SHP77 treated with DMSO at 0.1 percent for 48 hours (cell line): ENCODE results near the gene IARS2.
"Not testable (repeated sequence)": the region's sequence is repeated elsewhere in the genome, so short reads cannot be mapped to it uniquely, and the experiment has no call there.

ENCODE experiments used
- DNase-seq: peaks from one replicate; lab custom pipeline; 2025; lab: John Stamatoyannopoulos, UW

The IARS2 gene

DNA sequence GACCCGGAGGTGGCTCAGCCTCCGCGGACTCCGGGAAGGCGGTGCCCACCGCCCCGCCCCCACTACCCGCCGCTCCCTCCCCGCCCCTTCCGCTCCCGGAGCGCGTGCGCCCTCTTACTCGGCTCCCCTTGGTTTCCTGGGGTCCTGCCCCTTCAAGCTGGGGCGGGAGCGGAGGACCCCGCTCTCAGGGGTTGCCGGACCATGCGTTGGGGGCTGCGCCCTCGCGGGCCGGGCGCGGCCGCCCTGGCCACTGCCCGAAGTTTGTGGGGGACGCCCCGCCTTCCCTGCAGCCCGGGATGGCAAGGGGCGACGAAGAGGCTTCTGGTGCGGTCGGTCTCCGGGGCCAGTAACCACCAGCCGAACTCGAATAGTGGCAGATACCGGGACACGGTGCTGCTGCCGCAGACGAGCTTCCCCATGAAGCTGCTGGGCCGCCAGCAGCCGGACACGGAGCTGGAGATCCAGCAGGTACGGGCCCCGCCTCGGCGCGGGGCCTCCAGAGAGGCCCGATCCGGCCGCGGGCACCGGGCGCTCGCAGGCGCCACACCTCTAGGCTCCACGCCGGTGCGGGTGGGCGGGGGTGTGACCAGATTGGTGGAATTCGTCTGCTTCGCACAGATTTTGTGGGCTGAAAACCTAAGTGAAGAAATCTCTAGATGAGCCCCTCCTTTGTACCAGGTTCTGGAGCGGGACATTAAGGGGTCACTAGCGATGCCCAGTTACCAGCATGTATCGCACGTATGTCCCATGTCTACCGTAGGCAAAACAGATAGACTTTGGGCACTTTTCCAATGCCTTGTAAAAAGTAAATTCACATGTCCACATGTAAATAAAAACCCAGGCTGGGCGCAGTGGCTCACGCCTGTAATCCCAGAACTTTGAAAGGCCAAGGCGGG lies at the start of gene IARS2:
TSS of gene IARS2 (plus strand) at position 117 of the 896 bp plus-strand sequence. CDS start at position 202, 85 bp downstream.
- no peak for DNase-seq

DNA sequence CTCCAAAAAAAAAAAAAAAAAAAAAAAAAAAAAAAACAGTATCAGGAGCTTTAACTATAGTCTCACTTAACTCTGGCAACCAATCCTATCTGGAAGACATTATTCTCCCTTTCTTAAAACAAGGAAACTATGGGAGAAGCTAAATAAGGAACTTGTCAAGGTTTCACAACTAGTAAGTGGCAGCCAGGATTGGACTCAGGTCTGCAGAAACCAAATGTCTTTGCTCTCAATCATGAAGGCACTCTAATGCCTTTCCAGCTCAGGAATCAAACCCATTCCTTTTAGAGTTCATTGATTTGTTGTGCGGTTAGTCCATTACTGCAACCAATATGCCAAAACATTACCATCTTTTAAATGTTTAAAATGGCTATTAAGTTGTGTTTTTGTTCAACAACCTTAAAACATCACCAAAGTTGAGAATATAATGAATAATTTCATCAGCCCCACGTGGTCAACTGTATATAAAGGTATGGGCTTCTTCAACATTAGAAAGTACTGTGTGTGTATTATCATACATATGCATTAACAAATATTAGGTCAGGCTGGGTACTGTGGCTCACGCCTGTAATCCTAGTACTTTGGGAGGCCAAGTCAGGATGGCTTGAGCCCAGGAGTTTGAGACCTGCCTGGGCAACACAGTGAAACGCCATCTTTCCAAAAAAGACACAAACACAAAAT lies 49.1 kb upstream of the IARS2 start:
- DNase-seq: no peak

DNA sequence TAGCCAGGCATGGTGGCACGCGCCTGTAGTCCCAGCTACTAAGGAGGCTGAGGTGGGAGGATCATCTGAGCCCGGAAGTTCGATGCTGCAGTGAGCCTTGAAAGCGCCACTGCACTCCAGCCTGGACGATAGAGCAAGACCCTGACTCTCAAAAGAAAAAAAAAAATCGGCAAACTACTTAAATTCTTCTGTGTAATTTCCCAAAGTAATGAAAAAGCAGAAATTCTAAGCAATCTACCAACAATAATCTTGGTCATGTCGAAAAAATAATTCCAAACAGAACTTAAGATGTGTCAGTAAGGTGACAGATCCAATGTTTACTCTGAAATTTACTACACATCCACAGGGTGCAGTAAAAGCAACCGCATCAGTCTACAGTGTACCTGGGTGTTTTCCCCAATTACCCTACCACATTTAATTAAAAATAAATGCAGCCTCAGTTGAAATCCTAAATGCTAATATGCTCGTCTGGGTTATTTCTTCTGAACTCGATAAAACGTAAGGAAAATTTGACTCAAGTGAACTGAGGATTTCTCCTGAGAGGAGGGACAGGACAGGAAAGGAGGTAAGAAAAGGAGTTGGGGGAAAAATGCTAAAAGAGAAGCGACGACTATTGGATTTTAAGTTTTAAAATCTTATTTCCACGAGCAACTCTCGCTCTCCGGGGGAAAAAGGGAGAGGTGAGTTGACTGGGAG lies 48.4 kb upstream of the IARS2 start:
- no peak for DNase-seq

GRCh38 chr1:220046052-220046930 lies 47.6 kb upstream of the IARS2 start, which contains the start of gene EPRS1:
EPRS1 (minus strand) TSS chr1:220046505; CDS start chr1:220046388, 117 bp downstream.
- peak; percentile 94 for DNase-seq

DNA sequence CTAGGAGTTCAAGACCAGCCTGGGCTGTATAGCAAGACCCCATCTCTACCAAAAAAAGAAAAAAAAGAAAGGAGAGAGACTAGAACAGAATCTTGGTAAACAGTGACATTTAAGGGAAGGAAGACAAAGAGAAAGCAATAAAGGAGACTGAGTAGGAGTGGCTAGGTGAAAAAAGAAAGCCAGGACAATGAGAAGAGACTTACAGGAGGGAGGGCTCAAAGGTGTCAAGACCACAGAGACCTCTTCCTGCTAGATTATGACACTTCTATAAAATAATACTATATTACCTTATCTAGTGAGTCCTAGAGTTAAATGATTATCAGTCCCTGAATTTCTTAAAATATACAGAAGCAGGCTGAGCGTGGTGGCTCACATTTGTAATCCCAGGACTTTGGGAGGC lies 37.6 kb upstream of the IARS2 start:
- no peak for DNase-seq

GRCh38 chr1:220060876-220061275 lies 33.1 kb upstream of the IARS2 start:
- DNase-seq: no peak

DNA sequence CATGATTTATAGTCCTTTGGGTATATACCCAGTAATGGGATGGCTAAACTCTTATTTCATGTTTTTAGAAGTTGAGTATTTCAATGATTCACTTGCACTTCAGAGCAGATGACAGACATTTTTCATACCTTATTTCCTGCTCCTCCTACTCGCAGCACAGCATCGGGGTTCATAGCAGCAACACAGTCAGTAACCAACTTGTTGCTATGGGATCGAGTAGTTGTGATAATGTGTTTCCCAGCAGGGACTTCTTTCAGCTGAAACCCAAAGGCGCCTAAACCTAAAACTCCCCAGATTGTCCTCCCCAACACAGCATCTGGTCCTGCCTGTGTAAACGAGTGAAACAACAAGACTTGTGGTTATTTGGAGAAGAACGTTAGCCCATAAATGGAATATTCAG lies 31.3 kb upstream of the IARS2 start:
- DNase-seq: no peak

DNA sequence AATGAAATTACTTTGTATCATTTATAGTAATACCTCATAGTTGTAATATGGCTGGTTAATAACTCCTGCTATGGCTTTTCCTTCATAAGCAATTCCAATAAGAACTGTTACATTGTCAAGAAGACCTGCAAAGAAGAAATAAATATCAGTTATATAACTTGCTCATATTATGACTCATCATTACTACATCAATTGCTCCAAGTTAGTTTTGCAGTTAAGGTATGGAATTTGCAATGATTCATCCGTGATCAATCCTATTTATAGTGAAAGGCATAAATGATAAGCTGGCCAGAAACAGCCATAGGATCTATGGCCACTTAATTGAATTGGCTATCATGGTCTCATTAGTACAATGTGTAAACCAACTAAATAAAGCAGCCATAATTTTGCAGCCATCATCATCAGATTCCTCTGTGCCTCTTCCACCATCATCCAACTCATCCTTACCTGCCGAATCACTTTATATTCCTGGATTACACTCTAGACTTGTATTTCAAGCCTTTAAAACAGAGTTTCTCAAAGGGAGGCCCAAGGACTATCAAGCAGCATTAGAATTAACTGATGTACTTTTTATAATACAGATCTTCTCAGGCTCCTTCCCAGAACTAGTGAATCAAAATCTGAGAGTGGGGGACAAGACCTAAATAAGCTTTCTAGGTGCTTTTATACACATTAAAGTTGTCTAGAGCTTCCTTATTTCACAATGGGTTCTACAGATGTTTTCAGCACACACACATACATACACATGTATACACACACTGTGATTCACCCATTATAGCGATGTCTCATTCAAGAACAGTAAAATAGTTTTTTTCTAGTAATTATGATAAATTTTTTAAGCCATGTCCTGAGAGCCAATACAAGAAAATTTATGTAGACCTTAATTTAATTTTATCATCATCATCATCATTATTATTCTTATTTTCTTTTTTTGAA lies 26.4 kb upstream of the IARS2 start:
- no peak for DNase-seq

- DNase-seq: no peak
Observed at GRCh38 chr1:220076861-220077762, 16.8 kb upstream of the IARS2 start.

- no peak for DNase-seq
Observed at GRCh38 chr1:220077887-220078286, 16.0 kb upstream of the IARS2 start.

DNA sequence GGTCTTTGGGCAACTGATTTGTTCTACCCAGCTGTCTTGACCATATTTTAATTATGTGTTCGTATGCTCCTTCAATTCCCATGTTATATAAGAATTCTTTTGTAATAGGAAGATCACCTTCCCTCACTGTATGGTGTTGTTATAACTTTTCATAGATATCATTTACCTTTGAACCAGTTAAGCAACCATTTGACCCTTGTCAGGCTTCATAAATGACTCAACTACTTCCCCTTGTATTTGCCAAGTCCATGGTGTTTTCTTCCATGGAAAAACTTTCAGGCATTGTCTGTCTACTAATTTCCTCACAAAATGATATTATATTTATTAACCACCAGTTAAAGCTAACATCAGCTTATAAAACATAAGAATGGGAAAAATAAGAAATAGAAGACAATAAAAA lies 9.5 kb upstream of the IARS2 start:
- no peak for DNase-seq

- not testable (repeated sequence) for DNase-seq
Observed at GRCh38 chr1:220086261-220086686, 7.7 kb upstream of the IARS2 start.

DNA sequence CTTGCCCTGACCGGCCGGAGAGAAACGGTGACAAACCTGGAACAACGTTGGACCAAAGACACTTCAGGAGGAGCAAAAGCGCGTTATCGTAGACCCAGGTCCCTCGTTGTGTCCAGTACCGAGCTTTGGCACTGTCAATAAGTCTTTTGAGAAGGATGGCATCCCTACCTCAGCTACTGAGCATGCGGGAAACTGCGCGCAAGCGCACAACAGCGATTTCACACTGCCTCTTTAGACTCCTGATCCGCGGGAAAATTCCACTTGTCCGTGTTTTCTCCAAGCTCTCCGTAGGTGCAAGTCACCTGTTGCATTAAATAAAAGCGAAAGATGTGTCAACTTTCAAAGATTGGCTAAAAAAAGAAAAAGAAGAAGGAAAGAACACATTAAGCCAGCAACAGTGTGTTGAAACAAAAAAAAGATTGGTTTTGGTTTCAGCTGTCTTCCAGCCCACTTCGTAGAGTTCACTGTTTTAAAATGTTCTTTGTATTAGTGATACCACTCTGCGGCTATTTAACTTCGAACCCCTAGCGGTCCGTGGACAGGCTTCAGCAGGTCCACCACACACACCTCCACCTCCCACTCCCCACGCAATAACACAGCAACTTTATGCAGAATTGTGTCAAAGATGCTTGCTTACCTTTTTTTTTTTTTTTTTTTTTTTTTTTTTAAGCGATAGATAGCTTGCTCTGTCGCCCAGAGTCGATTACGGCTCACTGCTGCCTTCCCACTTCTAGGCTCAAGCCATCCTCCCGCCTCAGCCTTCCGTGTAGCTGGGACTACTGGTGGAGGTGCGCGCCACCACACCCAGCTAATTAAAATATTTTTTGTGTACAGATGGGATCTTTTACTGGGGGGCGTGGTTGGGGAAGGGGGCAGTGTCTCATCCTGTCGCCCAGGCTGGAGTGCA lies 4.0 kb upstream of the IARS2 start, which contains the start of gene BPNT1:
TSS of gene BPNT1 (minus strand) at position 139 of the 907 bp plus-strand sequence. CDS start 9,942 bp downstream, outside the sequence.
- DNase-seq: peak; percentile 87

GRCh38 chr1:220092694-220093093 lies 1.2 kb upstream of the IARS2 start:
- no peak for DNase-seq

DNA sequence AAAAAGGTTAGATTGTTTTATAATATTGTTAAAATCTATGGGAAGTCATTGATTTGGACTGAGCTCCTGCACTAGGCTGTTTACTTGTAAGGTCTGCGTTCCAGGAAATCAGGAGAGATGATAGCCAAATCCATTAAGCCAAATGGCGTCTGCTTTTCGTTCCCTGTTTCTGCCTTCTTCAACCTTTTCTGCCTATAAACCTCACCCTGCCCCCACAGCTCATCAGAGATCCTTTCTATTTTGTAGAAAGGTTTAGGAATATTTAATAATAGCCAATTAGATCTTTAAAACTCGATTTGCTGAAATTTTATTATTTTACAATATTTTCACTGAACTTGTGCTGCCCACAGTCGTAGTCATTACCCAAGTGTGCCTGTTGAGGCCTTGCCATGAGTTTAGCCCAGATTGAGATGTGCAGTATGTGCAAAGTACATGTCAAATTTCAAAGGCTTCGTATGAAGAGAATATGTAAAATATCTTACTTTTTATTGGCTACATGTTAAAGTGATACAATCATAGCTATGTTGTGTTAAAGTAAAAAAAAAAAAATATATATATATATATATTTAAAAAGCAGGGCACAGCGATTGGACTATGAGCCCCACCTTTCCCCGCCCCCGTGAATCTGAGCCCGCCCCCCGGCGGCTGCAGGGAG lies 444 bp upstream of the IARS2 start:
- peak; percentile 77 for DNase-seq

GRCh38 chr1:220099826-220100225 lies 5.9 kb downstream of the IARS2 start:
- DNase-seq: no peak

DNA sequence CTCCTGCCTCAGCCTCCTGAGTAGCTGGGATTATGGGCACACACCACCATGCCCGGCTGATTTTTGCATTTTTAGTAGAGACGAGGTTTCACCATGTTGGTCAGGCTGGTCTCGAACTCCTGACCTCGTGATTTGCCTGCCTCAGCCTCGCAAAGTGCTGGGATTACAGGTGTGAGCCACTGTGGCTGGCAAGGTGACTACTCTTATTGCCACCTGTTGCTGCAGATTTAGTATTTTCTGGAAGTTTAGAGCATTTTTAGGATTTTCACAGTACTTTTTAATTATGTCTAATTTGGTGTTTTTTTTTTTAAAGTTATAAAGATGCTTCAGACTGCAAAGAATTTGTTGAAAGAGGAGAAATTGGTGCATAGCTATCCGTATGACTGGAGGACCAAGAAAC lies 16.5 kb downstream of the IARS2 start:
- not testable (repeated sequence) for DNase-seq
